Medulla oblongata (tissue), 1 donor: ENCODE data around the gene G3BP2.
"Not testable (repeated sequence)": the region's sequence is repeated elsewhere in the genome, so short reads cannot be mapped to it uniquely, and the experiment has no call there.

ENCODE experiments used
- DNase-seq: peaks from one replicate; pipeline ENCODE4 v3.0.0-alpha.2; 2015; ENCODE audit errors: extremely low spot score

G3BP2 gene

GRCh38 chr4:75683482-75684155 is 10.4 kb upstream of the G3BP2 start:
- DNase-seq: no peak

GRCh38 chr4:75679876-75680575 is 6.8 kb upstream of the G3BP2 start:
- no peak for DNase-seq

DNA sequence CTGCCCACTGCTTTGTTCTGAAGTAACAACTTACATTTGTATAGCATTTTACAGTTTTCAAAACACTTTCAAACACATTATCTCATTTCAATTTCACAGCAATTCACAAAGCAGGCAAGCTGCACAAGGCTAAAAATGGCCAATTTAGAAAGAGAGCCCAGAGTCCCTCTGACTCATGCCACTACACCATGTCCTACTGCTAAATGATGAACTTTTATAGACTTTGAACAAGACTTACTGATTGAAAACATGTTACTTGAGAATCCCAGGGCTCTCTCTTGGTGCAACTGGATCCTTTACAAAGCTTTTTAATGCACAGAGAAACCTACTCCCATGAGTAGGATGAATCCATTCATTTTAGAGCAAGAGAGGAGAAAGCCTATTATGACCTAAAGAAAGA is 5.8 kb upstream of the G3BP2 start:
- DNase-seq: no peak

DNA sequence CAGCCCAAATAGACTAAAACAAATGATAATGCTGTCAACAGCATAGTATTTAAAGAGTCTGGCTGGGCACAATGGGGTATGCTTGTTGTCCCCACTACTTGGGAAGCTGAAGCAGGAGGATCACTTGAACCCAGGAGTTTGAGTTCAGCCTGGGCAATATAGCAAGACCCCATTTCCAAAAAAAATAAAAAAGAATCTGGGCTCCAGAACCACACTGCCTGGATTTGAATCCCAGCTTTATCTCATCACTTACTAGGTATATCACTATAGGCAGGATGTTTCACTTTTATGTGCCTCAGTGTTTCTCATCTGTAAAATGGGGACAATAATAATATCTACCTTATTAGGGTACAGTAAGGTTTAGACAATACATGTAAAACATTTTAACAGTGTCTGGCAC is 5.3 kb upstream of the G3BP2 start:
- DNase-seq: no peak

- DNase-seq: no peak
Measured at GRCh38 chr4:75675004-75675531, 1.9 kb upstream of the G3BP2 start.

DNA sequence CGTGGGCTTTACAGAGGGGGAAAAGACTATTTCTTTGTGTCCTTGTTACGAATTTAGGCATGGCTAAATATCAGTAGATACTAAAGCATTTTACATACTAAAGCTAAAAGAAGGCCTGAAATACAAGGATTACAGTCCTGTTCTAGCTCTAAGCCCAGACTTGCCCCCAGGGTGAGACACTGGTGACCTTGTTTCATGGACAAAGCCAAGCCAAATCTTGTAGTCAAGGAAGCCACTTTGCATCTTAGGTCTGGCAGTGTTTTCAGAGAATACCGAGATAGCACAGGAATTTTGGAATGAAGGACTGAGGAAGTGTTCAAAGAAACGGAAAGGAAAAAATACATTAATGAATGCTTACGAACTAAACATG is 733 bp upstream of the G3BP2 start:
- peak; percentile 39 for DNase-seq

DNA sequence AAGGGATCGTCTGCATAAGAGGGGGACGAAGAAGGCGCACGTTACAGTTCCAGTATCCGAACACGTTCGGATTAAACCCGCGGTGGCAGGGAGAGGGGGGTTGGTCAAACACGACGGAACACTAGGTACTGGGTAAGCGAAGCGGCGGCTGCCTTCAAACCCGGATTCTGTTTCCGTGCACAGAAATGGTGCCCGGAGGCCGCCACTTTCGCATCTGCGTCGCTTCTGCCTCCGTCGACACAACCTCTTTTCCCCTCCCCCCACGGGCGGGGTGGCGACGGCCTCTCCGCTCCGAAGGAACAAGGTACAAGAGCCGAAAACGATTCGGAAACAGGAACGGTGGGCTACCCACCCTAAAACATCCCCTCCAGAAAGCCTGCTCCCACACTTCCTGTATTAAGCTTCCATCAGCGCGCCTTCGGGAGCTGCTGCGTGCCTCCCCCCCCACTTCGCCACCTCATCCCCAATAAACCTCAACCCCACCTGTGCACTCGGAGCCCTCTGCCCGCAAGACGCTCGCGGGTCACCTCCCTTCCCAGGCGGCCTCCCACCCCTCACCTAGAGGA is 667 bp downstream of the G3BP2 start:
- peak; percentile 56 for DNase-seq

- no peak for DNase-seq
Measured at GRCh38 chr4:75671802-75672421, 1.3 kb downstream of the G3BP2 start.

DNA sequence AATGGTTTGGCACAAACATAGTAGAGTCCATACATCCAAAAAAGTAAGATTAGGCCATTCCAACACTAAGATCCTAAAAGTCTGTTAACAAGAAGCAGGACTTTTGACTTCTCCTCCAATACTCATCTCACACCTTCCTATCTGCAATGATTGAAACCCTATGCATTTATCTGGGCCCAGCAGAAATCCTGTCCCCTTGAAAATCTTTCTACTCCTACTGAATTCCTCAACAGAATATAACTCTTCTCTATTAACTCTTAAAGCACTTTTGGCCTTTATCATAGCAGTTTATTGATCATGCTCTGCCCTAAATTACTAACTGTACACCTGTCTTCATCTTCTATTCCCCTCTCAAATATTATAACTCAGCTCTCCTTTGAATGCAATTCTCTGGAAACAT is 4.6 kb downstream of the G3BP2 start:
- no peak for DNase-seq

DNA sequence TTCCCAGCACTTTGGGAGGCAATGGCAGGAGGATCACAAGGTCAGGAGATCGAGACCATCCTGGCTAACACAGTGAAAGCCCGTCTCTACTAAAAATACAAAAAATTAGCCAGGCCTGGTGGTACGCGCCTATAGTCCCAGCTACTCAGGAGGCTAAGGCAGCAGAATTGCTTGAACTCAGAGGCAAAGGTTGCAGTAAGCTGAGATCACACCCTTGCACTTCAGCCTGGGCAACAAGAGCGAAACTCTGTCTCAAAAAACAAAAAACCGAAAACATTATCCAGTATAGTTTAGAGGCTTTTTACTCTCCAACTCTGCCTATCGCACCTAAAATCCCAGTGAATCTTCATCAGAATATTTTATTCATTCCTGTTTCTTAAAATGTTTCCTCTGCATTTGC is 5.6 kb downstream of the G3BP2 start:
- not testable (repeated sequence) for DNase-seq

DNA sequence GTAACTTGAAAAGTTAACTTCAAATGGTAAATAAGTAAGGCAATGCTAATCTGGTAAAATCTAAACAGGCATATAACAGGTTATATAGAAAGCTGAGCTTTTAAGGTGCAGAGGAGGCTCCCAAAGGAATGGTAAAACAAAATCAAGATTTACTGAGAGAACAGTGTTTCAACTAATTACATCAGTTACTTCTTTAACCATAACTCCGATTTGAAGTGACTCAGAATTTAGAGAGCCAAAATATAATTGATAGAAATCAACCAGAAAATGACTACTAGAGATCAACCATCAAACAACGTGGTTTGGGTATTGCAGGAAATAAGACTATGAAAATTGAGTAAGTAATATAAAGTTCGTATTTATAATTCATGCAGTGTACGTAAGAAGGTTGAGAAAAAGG is 6.9 kb downstream of the G3BP2 start:
- no peak for DNase-seq

DNA sequence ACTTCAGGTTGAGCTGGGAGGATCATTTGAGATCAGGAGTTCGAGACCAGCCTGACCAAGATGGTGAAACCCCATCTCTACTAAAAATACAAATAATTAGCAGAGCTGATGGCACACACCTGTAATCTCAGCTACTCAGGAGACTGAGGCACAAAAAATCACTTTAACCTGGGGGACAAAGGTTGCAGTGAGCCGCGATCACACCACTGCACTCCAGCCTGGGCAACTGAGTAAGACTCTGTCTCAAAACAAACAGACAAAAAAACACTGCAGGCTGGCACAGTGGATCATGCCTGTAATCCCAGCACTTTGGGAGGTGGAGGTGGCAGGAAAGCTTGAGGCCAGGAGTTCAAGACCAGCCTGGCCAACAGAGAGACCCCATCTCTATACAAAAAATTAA is 8.6 kb downstream of the G3BP2 start:
- not testable (repeated sequence) for DNase-seq

- no peak for DNase-seq
Measured at GRCh38 chr4:75662626-75663025, 10.6 kb downstream of the G3BP2 start.

DNA sequence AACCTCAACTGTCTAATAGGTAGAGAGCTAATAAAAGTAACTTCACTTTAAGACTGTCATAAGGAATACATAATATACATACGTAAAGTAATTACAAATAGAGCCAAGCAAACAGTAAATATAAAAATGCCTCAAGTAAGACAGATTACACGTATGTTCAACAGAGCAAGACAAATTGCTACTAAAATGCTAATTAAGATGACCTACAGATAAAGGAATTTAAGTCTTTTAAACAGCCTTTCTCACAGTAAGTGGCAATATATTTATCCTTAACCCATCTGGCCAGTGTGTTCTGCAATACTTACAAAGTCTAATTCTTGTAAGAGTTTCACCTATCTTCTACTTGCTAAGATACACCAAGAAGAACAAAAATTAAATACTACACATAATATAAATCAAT is 12.7 kb downstream of the G3BP2 start:
- DNase-seq: no peak

- no peak for DNase-seq
Measured at GRCh38 chr4:75659512-75660031, 13.6 kb downstream of the G3BP2 start.

DNA sequence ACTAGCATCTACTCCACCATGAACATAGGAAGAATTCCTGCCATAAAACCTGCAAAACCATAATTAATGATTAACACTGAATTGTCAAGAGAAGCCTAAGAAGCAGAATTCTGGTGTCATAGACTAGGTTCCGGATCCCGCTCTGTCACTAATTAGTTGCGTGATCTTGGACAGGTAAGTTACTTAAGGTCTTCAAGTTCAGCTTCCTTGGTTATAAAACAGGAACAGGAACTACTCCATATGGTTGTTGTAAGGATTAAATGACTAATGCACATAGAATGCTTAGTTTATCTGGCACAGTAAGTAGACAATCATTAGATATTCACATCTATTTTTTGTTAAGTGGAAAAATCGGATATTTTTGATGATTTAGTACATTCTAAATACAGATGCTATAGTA is 14.3 kb downstream of the G3BP2 start:
- no peak for DNase-seq

DNA sequence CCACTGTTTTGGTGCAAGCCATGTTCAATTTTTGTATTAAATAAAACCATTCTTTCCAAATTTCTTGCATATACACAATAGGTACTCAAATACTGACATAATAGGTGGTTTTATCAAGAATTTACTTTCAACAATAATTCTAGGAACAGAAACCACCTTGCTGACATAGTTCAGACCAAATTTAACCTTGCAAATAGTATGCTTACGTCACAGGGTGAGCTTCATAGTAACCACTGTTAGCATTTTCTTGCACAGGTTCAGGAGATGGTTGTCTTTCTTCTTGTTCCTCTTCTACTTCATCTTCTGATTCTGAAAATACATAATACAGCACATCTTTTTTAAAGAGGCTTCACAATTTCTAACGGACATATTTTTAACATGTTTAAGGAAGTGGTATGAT is 17.6 kb downstream of the G3BP2 start:
- no peak for DNase-seq

- no peak for DNase-seq
Measured at GRCh38 chr4:75654905-75655304, 18.3 kb downstream of the G3BP2 start.

GRCh38 chr4:75653845-75654503 is 19.2 kb downstream of the G3BP2 start:
- no peak for DNase-seq

- no peak for DNase-seq
Measured at GRCh38 chr4:75644095-75644494, 29.1 kb downstream of the G3BP2 start.

DNA sequence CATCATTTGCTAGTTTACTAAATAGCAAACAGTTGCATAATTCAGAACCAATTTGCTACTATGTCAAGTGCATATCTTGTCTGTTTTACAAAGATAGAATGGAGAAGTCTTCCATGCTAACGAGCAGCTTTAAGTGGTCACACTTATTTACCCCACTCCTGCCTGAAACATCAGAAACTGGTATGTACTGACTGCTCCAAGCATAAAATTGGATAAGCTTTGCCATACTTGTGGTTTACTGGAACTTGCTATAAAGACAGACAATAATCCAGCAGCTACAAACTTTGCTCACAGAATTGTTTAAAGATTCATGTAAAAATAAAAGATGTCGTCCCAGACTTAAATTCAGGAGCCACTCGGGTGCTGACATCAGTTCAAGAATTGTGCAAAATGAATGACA is 29.6 kb downstream of the G3BP2 start:
- DNase-seq: no peak

- no peak for DNase-seq
Measured at GRCh38 chr4:75639124-75639695, 34.0 kb downstream of the G3BP2 start.
